ENCODE data around the gene NCBP2L.

DNA sequence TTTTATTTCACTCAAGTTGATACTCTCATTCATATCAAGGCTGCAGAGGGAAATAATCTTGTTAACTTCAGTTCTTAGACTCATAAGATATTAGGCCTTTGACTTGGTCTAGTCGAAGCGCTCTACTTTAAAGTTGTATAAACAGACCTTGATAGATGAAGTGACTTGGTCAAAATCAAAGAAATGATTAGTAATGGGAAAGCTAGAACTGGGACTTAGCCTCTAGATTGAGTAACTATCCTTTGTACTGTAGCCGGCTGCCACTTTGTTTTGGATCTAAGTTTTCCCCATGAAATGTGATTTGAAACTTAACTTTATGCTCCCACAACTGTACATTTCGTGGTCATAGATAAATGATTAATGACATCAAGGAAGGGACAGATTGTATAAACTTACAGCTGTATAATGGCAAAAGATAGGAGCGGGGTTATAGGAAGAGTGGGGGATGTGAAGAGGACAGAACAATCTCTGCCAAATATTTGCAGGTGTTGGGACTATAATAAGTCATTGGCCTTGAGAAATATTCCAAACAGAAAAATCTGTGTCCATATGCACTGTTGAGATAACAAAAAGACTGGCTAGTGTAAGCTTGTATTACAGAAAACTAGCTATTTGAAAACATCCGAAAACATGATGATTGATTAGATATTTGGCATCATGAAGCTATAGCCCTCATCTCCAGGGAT, 65.3 kb downstream of the NCBP2L start:
- TF ChIP-seq, protein P1, sequence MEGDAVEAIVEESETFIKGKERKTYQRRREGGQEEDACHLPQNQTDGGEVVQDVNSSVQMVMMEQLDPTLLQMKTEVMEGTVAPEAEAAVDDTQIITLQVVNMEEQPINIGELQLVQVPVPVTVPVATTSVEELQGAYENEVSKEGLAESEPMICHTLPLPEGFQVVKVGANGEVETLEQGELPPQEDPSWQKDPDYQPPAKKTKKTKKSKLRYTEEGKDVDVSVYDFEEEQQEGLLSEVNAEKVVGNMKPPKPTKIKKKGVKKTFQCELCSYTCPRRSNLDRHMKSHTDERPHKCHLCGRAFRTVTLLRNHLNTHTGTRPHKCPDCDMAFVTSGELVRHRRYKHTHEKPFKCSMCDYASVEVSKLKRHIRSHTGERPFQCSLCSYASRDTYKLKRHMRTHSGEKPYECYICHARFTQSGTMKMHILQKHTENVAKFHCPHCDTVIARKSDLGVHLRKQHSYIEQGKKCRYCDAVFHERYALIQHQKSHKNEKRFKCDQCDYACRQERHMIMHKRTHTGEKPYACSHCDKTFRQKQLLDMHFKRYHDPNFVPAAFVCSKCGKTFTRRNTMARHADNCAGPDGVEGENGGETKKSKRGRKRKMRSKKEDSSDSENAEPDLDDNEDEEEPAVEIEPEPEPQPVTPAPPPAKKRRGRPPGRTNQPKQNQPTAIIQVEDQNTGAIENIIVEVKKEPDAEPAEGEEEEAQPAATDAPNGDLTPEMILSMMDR (IDR thresholded peaks at IDR 0.05), result no peak
- no peak for TF ChIP-seq POLR2A (IDR thresholded peaks at IDR 0.05)
